NCI-H226 (cell line): ENCODE measurements around the gene SLC6A7.
"Not testable (repeated sequence)": the region's sequence is repeated elsewhere in the genome, so short reads cannot be mapped to it uniquely, and the experiment has no call there.

Experiments used
- DNase-seq: peaks from one replicate; pipeline ENCODE4 v3.0.0-alpha.2; 2015

The SLC6A7 gene

GRCh38 chr5:150221471-150221870 lies 31.6 kb downstream of the SLC6A7 start:
- no peak for DNase-seq

- DNase-seq: no peak
Measured at GRCh38 chr5:150222906-150223305, 33.0 kb downstream of the SLC6A7 start.

GRCh38 chr5:150223474-150223873 lies 33.6 kb downstream of the SLC6A7 start:
- DNase-seq: no peak

GRCh38 chr5:150224483-150225027 lies 34.7 kb downstream of the SLC6A7 start:
- DNase-seq: no peak

GRCh38 chr5:150227036-150227435 lies 37.2 kb downstream of the SLC6A7 start:
- no peak for DNase-seq

GRCh38 chr5:150227606-150228273 lies 37.9 kb downstream of the SLC6A7 start:
- DNase-seq: no peak

GRCh38 chr5:150229571-150229970 lies 39.7 kb downstream of the SLC6A7 start:
- no peak for DNase-seq

GRCh38 chr5:150230842-150231241 lies 41.0 kb downstream of the SLC6A7 start:
- no peak for DNase-seq

GRCh38 chr5:150233706-150234105 lies 43.8 kb downstream of the SLC6A7 start:
- not testable (repeated sequence) for DNase-seq

- no peak for DNase-seq
Measured at GRCh38 chr5:150234576-150235499, 45.0 kb downstream of the SLC6A7 start.

- no peak for DNase-seq
Measured at GRCh38 chr5:150235500-150235854, 45.6 kb downstream of the SLC6A7 start.

- DNase-seq: no peak
Measured at GRCh38 chr5:150236313-150236712, 46.5 kb downstream of the SLC6A7 start.

GRCh38 chr5:150236981-150237754 lies 47.3 kb downstream of the SLC6A7 start:
- DNase-seq: no peak

GRCh38 chr5:150238646-150239045 lies 48.8 kb downstream of the SLC6A7 start:
- DNase-seq: no peak

GRCh38 chr5:150239099-150239793 lies 49.4 kb downstream of the SLC6A7 start:
- DNase-seq: no peak

- DNase-seq: no peak
Measured at GRCh38 chr5:150239794-150240122, 49.9 kb downstream of the SLC6A7 start.

GRCh38 chr5:150241298-150242160 lies 51.7 kb downstream of the SLC6A7 start:
- no peak for DNase-seq

- no peak for DNase-seq
Measured at GRCh38 chr5:150242251-150242894, 52.5 kb downstream of the SLC6A7 start.

GRCh38 chr5:150243590-150243989 lies 53.7 kb downstream of the SLC6A7 start:
- DNase-seq: no peak

- no peak for DNase-seq
Measured at GRCh38 chr5:150244209-150244608, 54.3 kb downstream of the SLC6A7 start.
